ENCODE results near the gene DENND4A. TPM values are rescaled to one million over a fixed set of nuclear protein-coding genes. Genes with fewer than 3 reads are reported as not detected.

Gene DENND4A
- total RNA-seq, 4 donors from 2014 or later = 21.6 to 54.0 (median 35.9) TPM

DNA sequence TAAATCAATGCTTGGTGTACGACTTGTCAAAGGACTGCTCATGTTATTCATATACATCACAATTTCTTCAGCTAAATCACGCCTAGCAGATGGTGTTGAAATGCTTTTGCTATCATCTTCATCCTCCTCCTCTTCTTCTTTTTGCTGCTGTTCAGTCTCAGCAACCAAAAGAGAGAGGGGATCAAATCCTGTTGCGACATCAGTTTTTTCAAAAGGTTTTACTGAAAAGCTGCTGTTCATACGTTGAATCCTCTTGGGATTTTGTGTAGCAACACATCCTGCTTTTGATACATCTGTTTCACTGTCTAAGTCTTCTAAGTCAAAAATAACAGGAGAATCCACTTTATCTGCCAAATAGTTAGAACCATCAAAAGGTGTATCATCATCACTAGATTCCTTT is 101.3 kb downstream of the DENND4A start:
- H3K36me3 ChIP-seq = peaks cover 0 to 70% (median 0%) of the 10 kb centered on the region in 3 donors
- H3K9me3 ChIP-seq = no peaks in the 10 kb centered on the region
- no peaks in the 10 kb centered on the region for H3K27me3 ChIP-seq
- no peak overlapping the region for H3K27ac ChIP-seq
- H3K4me3 ChIP-seq = no peak overlapping the region
- DNase-seq (ENCODE audit: low spot score in 2 of 2) = no peak
- no peaks in the 10 kb centered on the region for H3K4me1 ChIP-seq
- 84 to 86% methylated on average over 4 of the region's 4 CpGs for WGBS, 2 donors
- TF ChIP-seq, protein P1, sequence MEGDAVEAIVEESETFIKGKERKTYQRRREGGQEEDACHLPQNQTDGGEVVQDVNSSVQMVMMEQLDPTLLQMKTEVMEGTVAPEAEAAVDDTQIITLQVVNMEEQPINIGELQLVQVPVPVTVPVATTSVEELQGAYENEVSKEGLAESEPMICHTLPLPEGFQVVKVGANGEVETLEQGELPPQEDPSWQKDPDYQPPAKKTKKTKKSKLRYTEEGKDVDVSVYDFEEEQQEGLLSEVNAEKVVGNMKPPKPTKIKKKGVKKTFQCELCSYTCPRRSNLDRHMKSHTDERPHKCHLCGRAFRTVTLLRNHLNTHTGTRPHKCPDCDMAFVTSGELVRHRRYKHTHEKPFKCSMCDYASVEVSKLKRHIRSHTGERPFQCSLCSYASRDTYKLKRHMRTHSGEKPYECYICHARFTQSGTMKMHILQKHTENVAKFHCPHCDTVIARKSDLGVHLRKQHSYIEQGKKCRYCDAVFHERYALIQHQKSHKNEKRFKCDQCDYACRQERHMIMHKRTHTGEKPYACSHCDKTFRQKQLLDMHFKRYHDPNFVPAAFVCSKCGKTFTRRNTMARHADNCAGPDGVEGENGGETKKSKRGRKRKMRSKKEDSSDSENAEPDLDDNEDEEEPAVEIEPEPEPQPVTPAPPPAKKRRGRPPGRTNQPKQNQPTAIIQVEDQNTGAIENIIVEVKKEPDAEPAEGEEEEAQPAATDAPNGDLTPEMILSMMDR (IDR thresholded peaks at IDR 0.05) = no peak
- TF ChIP-seq POLR2A (IDR thresholded peaks at IDR 0.05) (no peak), EP300 (IDR thresholded peaks at IDR 0.05) (no peak)

GRCh38 chr15:65690173-65690572 is 101.9 kb downstream of the DENND4A start:
- no peak for DNase-seq (ENCODE audit: low spot score in 2 of 2)
- WGBS, 2 donors = 93% methylated on average over 1 of the region's 1 CpG
- no peaks in the 10 kb centered on the region for H3K9me3 ChIP-seq
- H3K27me3 ChIP-seq = no peaks in the 10 kb centered on the region
- H3K27ac ChIP-seq = no peak overlapping the region
- H3K36me3 ChIP-seq = peaks cover 0 to 66% (median 0%) of the 10 kb centered on the region in 3 donors
- no peak for TF ChIP-seq EP300 (IDR thresholded peaks at IDR 0.05)
- TF ChIP-seq, protein P1 (IDR thresholded peaks at IDR 0.05) = no peak
- no peak for TF ChIP-seq POLR2A (IDR thresholded peaks at IDR 0.05)
- no peaks in the 10 kb centered on the region for H3K4me1 ChIP-seq
- no peak overlapping the region for H3K4me3 ChIP-seq

- no peak overlapping the region for H3K4me3 ChIP-seq
- no peaks in the 10 kb centered on the region for H3K4me1 ChIP-seq
- TF ChIP-seq EP300 (IDR thresholded peaks at IDR 0.05) (no peak), POLR2A (IDR thresholded peaks at IDR 0.05) (no peak)
- TF ChIP-seq, protein P1 (IDR thresholded peaks at IDR 0.05) = no peak
- DNase-seq (ENCODE audit: low spot score in 2 of 2) = no peak
- no peaks in the 10 kb centered on the region for H3K27me3 ChIP-seq
- H3K36me3 ChIP-seq = peaks cover 0 to 53% (median 0%) of the 10 kb centered on the region in 3 donors
- 72 to 89% methylated on average over 1 of the region's 1 CpG for WGBS, 2 donors
- no peaks in the 10 kb centered on the region for H3K9me3 ChIP-seq
- H3K27ac ChIP-seq = no peak overlapping the region
Observed at GRCh38 chr15:65688462-65688861, 103.6 kb downstream of the DENND4A start.

DNA sequence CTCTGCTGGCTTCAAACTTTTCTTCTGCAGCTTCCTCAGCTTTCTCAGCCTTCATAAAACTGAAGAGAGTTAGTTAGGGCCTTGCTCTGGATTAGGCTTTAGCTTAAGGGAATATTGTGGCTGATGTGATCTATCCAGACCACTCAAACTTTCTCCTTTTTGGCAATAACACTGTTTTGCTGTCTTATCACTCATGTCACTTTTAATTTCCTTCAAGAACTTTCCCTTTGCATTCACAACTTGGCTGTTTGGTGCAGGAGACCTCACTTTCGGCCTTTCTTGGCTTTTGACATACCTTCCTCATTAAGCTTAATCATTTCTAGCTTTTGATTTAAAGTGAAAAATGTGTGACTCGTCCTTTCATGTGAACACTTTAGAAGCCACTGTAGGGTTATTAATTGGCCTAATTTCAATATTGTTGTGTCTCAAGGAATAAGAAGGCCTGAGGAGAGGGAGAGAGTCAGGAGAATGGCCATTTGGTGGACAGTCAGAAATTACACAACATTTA is 109.6 kb downstream of the DENND4A start:
- Histone ChIP-seq H3K27me3 (no peaks in the 10 kb centered on the region), H3K36me3 (peaks cover 0 to under 1% (median 0%) of the 10 kb centered on the region in 3 donors), H3K27ac (no peak overlapping the region), H3K9me3 (no peaks in the 10 kb centered on the region), H3K4me3 (no peak overlapping the region), H3K4me1 (no peaks in the 10 kb centered on the region)
- 90 to 96% methylated on average over 2 of the region's 2 CpGs for WGBS, 2 donors
- no peak for DNase-seq (ENCODE audit: low spot score in 2 of 2)
- TF ChIP-seq, protein P1 (IDR thresholded peaks at IDR 0.05) = no peak
- TF ChIP-seq POLR2A (IDR thresholded peaks at IDR 0.05) (no peak), EP300 (IDR thresholded peaks at IDR 0.05) (no peak)

DNA sequence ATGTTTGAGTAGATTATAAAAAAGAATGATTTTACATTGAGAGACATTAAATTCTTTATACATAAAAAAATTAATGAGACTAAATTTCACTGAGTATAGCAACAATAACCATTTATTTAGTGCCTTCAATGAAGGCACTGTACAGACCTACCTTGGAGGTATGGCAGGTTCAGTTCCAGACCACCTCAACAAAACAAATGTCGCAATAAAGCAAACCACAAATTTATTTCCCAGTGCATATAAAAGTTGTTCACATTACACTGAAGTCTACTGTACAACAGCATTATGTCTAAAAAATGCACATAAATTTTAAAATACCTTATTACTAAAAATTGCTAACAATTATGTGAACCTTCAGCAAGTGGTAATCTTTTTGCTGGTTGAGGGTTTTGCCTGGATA is 111.5 kb downstream of the DENND4A start:
- TF ChIP-seq POLR2A (IDR thresholded peaks at IDR 0.05) = no peak
- TF ChIP-seq, protein P1 (IDR thresholded peaks at IDR 0.05) = no peak
- TF ChIP-seq EP300 (IDR thresholded peaks at IDR 0.05) = no peak
- H3K4me3 ChIP-seq = no peak overlapping the region
- no peaks in the 10 kb centered on the region for H3K27me3 ChIP-seq
- WGBS, 2 donors = 96 to 98% methylated on average over 1 of the region's 1 CpG
- H3K27ac ChIP-seq = no peak overlapping the region
- H3K36me3 ChIP-seq = peaks cover 0 to 4% (median 0%) of the 10 kb centered on the region in 3 donors
- no peaks in the 10 kb centered on the region for H3K4me1 ChIP-seq
- no peaks in the 10 kb centered on the region for H3K9me3 ChIP-seq
- DNase-seq (ENCODE audit: low spot score in 2 of 2) = no peak

Measured in tibial nerve (tissue), 4 donors.